NCI-H146 treated with DMSO at 0.1 percent for 48 hours (cell line): ENCODE measurements around the gene POLA2.
"Not testable (repeated sequence)": the region's sequence is repeated elsewhere in the genome, so short reads cannot be mapped to it uniquely, and the experiment has no call there.

Source experiments
- DNase-seq: peaks from one replicate; lab custom pipeline; 2025; ENCODE audit not compliant: unreplicated experiment; lab: John Stamatoyannopoulos, UW

Gene POLA2

GRCh38 chr11:65241134-65241533, 20.6 kb upstream of the POLA2 start:
- DNase-seq = no peak

- DNase-seq = no peak
Observed at GRCh38 chr11:65241692-65242091, 20.1 kb upstream of the POLA2 start.

- no peak for DNase-seq
Observed at GRCh38 chr11:65242389-65242788, 19.4 kb upstream of the POLA2 start.

DNA sequence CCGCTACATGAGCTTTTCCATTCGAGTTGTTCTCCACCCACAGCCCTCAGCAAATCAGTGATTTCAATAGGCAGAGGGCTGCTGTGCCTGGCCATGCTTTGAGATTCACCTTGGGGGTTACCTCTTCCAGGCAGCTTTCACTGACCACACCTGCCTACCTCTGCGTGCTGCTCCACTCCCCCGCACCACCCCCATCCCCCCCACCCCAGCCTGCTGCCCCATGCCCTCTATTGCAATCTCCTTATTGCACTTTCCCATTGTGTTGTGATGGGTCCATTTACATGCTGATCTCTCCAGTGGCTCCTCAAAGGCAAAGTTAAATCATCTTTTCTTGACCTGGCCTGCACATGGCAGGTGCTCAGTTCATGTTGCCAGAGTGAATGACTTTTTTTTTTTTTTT, 18.0 kb upstream of the POLA2 start:
- DNase-seq = no peak

- DNase-seq = not testable (repeated sequence)
Observed at GRCh38 chr11:65245046-65245445, 16.7 kb upstream of the POLA2 start.

DNA sequence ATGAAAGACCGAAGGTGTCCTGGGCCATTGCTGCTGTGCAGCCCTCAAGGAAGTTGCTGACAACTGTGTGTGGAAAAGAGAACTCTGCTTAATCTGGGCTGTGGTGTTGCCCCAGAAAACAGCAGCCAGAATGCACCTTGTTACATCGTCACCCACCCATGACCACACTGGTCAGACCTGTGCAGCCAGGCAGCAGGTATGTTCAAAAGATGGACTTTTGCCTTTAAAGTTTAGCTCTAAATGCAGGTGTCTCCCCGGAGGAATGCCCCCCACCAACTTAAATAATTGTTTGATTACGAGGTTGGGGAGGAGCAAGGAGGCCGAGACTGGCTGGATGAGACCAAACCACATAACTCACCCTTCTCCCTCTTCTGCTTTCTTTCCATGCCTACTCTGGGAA, 15.3 kb upstream of the POLA2 start:
- DNase-seq = no peak

GRCh38 chr11:65248184-65248710, 13.5 kb upstream of the POLA2 start:
- not testable (repeated sequence) for DNase-seq

- no peak for DNase-seq
Observed at GRCh38 chr11:65251476-65251875, 10.3 kb upstream of the POLA2 start.

- no peak for DNase-seq
Observed at GRCh38 chr11:65254724-65255123, 7.0 kb upstream of the POLA2 start.

GRCh38 chr11:65258988-65259387, 2.8 kb upstream of the POLA2 start:
- DNase-seq = no peak

- DNase-seq = no peak
Observed at GRCh38 chr11:65260302-65260701, 1.5 kb upstream of the POLA2 start.

GRCh38 chr11:65260756-65261590, 789 bp upstream of the POLA2 start:
- DNase-seq = peak; percentile 59

GRCh38 chr11:65262381-65262680, 569 bp downstream of the POLA2 start:
- DNase-seq = no peak

DNA sequence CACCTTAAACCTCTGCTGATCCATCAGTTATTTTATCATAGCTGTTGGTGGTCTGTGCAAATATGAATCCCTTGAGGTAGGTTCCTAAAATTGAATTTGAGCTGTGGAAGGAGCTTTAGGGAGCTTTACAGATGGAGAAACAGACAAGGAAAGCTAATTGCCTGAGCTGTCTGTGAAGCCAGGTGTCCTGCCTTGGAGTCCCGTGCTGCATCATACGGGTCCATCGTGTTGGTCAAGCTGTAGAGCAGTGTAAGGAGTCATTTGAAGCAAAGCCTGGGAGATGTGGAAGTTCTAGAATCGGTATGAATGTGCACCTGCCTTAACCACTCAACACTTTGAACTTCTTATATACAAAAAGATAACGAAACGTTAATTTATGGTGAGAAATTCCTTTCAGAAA, 1.0 kb downstream of the POLA2 start:
- DNase-seq = no peak

DNA sequence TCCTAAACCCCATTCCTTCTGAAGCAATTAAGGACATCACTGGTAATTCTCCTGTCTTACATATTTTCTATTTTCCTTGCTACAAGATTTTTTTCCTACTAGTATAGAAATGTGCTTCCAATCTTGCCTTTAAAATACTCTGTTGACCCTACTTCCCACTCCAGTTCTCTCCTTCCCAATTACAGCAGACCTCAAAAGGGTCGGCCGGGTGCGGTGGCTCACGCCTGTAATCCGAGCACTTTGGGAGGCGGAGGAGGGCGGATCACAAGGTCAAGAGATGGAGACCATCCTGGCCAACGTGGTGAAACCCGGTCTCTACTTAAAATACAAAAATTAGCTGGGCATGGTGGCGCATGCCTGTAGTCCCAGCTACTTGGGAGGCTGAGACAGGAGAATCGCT, 3.0 kb downstream of the POLA2 start:
- DNase-seq = not testable (repeated sequence)

DNA sequence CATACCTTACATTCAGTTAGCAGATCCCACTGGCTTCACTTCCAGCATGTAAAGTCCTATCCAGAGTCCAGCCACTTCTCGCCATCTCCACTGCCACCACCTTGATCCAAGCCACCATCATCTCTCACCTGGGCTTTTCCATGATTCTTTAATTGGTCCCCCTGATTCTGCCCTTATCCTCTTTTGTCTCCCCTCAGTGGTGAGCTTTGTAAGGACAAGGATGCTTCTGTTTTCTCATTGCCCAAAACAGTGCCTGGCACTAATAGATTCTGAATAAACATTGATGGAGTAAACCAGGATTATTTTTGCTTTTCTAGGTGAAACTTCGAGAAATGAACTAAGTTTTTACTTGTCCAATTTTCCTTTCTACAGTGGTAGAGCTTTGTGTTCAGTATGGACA, 4.4 kb downstream of the POLA2 start:
- peak; percentile 36 for DNase-seq

GRCh38 chr11:65274735-65275682, 13.2 kb downstream of the POLA2 start:
- peak; percentile 51 for DNase-seq

- no peak for DNase-seq
Observed at GRCh38 chr11:65275906-65276305, 14.1 kb downstream of the POLA2 start.

- DNase-seq = peak; percentile 91
Observed at GRCh38 chr11:65277631-65278277, 16.0 kb downstream of the POLA2 start.

DNA sequence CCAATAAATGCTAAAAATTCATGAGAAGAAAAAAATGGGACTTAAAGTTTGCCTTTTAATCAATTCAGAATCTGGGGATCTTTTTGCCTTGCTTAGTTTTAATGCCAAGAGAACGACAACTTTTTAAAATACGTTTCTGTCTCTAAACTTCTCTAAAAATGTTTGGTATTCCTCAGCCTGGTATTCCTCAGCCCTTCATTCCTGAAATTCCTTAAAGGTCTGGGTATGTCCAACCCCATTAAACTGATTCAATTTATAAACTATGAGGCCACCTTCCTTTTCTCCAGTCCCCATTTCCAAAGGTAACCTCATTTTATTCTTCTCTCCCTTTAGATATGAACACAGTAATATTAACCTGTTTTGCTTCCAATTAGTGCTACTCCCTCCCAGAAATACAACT, 16.6 kb downstream of the POLA2 start:
- no peak for DNase-seq

DNA sequence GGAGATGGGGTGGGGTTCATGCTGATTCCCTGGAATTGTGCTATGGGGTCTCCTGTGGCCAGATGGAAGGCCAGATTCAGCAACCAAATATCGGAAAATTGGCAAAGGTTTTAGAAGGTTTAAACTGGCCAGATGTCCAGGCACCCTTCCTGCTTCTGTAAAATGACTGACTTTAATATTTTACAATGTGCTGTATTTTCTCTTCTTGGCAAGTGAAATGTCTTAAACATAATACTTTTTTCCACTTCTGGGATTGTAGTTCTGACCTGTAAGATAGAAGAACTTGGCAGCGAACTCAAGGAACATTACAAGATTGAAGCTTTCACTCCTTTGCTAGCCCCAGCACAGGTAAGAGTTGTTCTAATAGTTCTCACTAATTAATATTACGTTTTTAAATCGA, 17.5 kb downstream of the POLA2 start:
- DNase-seq = no peak
